Ishikawa (cell line): Measurements from ENCODE around the gene ONECUT2.
A peak's percentile ranks its signal among the peaks of the same experiment; 100 is the strongest.

Experiments used
- CEBPB ChIP-seq: IDR thresholded peaks from 2 replicates; pipeline ENCODE4 v1.6.1; 2012
- CREB1 ChIP-seq: IDR thresholded peaks from 2 replicates; pipeline ENCODE4 v1.6.1; 2012; ENCODE audit warnings: low read depth
- EGR1 ChIP-seq: IDR thresholded peaks from 2 replicates; pipeline ENCODE4 v1.6.1; 2012
- EP300 ChIP-seq: IDR thresholded peaks from 2 replicates; pipeline ENCODE4 v1.6.1; 2012; ENCODE audit warnings: borderline replicate concordance
- FOXM1 ChIP-seq: IDR thresholded peaks from 2 replicates; pipeline ENCODE4 v1.6.1; 2012; ENCODE audit warnings: low read depth, borderline replicate concordance
- MAX ChIP-seq: IDR thresholded peaks from 2 replicates; pipeline ENCODE4 v1.6.1; 2012
- NFIC ChIP-seq: IDR thresholded peaks from 2 replicates; pipeline ENCODE4 v1.6.1; 2012
- RAD21 ChIP-seq: IDR thresholded peaks from 2 replicates; pipeline ENCODE4 v1.6.1; 2012; ENCODE audit warnings: low read depth
- REST ChIP-seq: IDR thresholded peaks from 2 replicates; pipeline ENCODE4 v1.6.1; 2012; ENCODE audit warnings: low read depth, mild to moderate bottlenecking
- TAF1 ChIP-seq: IDR thresholded peaks from 2 replicates; pipeline ENCODE4 v1.6.1; 2012; ENCODE audit warnings: low read depth, mild to moderate bottlenecking
- TCF12 ChIP-seq: IDR thresholded peaks from 2 replicates; pipeline ENCODE4 v1.6.1; 2012; ENCODE audit warnings: low read depth
- TEAD4 ChIP-seq: IDR thresholded peaks from 2 replicates; pipeline ENCODE4 v1.6.1; 2012
- USF1 ChIP-seq: IDR thresholded peaks from 2 replicates; pipeline ENCODE4 v1.6.1; 2012
- YY1 ChIP-seq: IDR thresholded peaks from 2 replicates; pipeline ENCODE4 v1.6.1; 2012; ENCODE audit warnings: low read depth
- ZBTB7A ChIP-seq: IDR thresholded peaks from 2 replicates; pipeline ENCODE4 v1.6.1; 2012; ENCODE audit warnings: low read depth

ONECUT2 gene

DNA sequence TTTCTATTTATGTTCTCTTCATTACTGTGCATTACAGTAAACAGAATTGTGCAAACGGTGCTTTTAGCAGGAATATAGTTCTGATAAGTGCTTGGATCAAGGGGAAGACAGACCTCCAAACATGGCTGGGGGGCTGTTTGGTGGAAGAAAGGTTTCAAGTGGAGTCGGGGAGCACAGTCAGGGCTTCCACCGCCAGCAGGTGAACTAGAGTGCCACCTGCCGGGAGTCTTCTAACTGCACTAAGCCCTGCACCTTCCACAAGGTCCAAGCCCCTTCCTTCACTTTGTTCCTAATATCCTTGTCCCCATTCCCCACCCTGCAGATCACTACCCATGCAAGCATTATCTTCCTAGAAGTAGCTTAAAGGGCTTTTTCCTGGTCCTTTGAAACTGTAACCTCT lies 11.1 kb downstream of the ONECUT2 start:
- TF ChIP-seq RAD21 = peak; percentile 46; the same call in 1 of the 2 replicates
- TF ChIP-seq TAF1 = no peak

DNA sequence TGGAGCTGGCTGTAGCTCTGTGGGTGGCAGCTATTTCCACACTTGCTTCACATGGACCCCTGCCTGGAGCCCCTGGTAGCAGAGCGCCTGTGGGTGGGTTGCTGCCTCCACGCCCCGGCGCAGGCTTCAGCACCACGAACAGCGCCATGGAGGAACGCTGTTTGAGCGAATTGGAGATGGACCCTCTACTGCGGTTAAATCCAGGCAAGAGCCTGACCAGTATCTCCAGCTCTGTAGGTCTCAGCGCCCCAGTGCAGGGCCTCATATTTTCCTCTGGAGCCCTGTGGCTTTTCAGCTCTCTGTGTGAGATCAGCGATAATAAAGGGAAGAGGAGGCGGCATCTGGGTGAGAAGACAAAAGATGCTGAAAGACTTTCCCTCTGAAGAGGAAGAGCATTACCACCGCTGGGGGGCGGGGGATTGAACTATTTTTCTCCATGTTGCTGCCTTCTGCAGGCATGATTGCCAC lies 12.0 kb downstream of the ONECUT2 start:
- no peak for TF ChIP-seq USF1
- TF ChIP-seq RAD21 = no peak
- TF ChIP-seq EP300 = no peak
- TF ChIP-seq NFIC = no peak
- TF ChIP-seq REST = peak; percentile 88
- TF ChIP-seq FOXM1 = no peak

GRCh38 chr18:57455576-57456129 lies 20.5 kb downstream of the ONECUT2 start:
- TF ChIP-seq ZBTB7A = no peak
- TF ChIP-seq CEBPB = no peak
- TF ChIP-seq TEAD4 = no peak
- no peak for TF ChIP-seq CREB1
- TF ChIP-seq NFIC = no peak
- no peak for TF ChIP-seq RAD21
- TF ChIP-seq YY1 = no peak
- no peak for TF ChIP-seq EP300
- TF ChIP-seq MAX = no peak
- TF ChIP-seq FOXM1 = no peak
- TF ChIP-seq TCF12 = no peak
- no peak for TF ChIP-seq EGR1
- TF ChIP-seq REST = no peak
- TF ChIP-seq USF1 = no peak
- no peak for TF ChIP-seq TAF1

DNA sequence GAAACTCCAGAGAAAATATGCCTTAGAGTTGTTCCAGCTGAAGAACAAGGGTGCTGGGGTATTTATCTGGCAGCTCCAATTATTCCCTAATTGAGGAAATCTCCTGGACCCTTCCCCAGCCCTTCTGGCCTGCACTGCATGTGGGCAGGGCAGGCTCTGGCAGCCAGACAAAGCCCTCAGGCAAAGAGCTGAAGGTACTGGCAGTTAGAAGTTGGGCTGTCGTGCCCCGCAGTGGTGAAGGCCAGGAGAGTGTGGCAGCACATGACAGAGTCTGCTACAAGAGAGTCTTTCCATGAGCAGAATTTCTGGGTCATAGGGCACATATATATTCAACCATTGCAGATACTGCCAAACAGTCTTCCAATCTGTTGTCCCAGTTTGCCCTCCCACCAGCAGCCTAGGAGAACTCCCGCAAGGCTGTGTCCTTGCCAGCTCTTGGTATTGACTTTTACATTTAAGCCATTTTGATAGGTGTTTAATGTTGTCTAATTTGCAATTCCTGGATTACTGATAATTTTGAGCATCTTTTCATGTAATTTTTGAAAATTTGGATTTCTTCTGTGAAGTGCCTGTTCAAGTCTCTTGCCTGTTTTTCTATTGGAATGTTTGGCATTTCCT lies 26.6 kb downstream of the ONECUT2 start:
- no peak for TF ChIP-seq MAX
- no peak for TF ChIP-seq USF1
- no peak for TF ChIP-seq YY1
- TF ChIP-seq ZBTB7A = no peak
- TF ChIP-seq TCF12 = no peak
- no peak for TF ChIP-seq RAD21
- no peak for TF ChIP-seq CEBPB
- no peak for TF ChIP-seq TAF1
- no peak for TF ChIP-seq EGR1
- TF ChIP-seq FOXM1 = no peak
- TF ChIP-seq TEAD4 = no peak
- no peak for TF ChIP-seq CREB1
- no peak for TF ChIP-seq NFIC
- TF ChIP-seq EP300 = no peak
- no peak for TF ChIP-seq REST
